Upper lobe of right lung (tissue), 1 donor: Measurements from ENCODE around the gene WTIP. TPM values are rescaled to one million over a fixed set of nuclear protein-coding genes. Genes with fewer than 3 reads are reported as not detected.

Experiments
- ATAC-seq: fragments of 200-7000 bp; cut with Tn5 transposase; one replicate; pipeline ENCODE4 v1.9.1; 2020; ENCODE audit warnings: mild to moderate bottlenecking, moderate library complexity
- DNase-seq: peaks from one replicate; pipeline ENCODE4 v3.0.0-alpha.2; 2020
- H3K27ac ChIP-seq: fragments of 200-600 bp; one replicate; pipeline ENCODE4 v1.8.0; 2022
- H3K27me3 ChIP-seq: fragments of 200-600 bp; one replicate; pipeline ENCODE4 v1.8.0; 2022; ENCODE audit warnings: mild to moderate bottlenecking
- H3K36me3 ChIP-seq: fragments of 200-600 bp; one replicate; pipeline ENCODE4 v1.8.0; 2022
- H3K4me1 ChIP-seq: fragments of 200-600 bp; one replicate; pipeline ENCODE4 v1.8.0; 2022
- H3K4me3 ChIP-seq: fragments of 200-600 bp; one replicate; pipeline ENCODE4 v1.8.0; 2022; ENCODE audit warnings: mild to moderate bottlenecking
- H3K9me3 ChIP-seq: fragments of 200-600 bp; one replicate; pipeline ENCODE4 v1.8.0; 2022
- CTCF ChIP-seq: fragments of 200-600 bp; IDR thresholded peaks from one replicate; pipeline ENCODE4 v1.8.0; 2022; ENCODE audit warnings: antibody characterized with exemption
- intact Hi-C: fragments of 100-400 bp; cut with DNase I; formaldehyde crosslinking; loops from one replicate; pipeline ENCODE4 v1.11.0; 2022
- total RNA-seq: library from RNA; stranded (reverse); fragmentation: NEBNext Ultra II Directional; extraction: Animal tissue kit (Norgen Biotek cat#: 25700); gene quantifications from one replicate; pipeline ENCODE4 v1.2.1, GENCODE V29; 2021
- donor health status: DM: no; HTN: yes; CAD: no; lungs with severe emphysema.

The WTIP gene
- total RNA-seq, 1 donor from 2014 or later = 37.1 TPM

GRCh38 chr19:34482380-34483250 is 1.1 kb downstream of the WTIP start:
- Histone ChIP-seq H3K36me3 (no peaks in the 10 kb centered on the region), H3K27ac (no peak overlapping the region), H3K9me3 (no peaks in the 10 kb centered on the region), H3K4me1 (peaks cover 14% of the 10 kb centered on the region), H3K27me3 (no peaks in the 10 kb centered on the region), H3K4me3 (peak overlapping the region; percentile 60)
- ATAC-seq = peak; percentile 12
- intact Hi-C loops = no loop called here
- DNase-seq = no peak
- no peak for TF ChIP-seq CTCF

- no peaks in the 10 kb centered on the region for H3K27me3 ChIP-seq
- TF ChIP-seq CTCF = no peak
- H3K9me3 ChIP-seq = no peaks in the 10 kb centered on the region
- DNase-seq (peak; percentile 56), ATAC-seq (no peak)
- intact Hi-C loops = no loop called here
- peaks cover 14% of the 10 kb centered on the region for H3K4me1 ChIP-seq
- H3K36me3 ChIP-seq = no peaks in the 10 kb centered on the region
- H3K27ac ChIP-seq = no peak overlapping the region
- no peak overlapping the region for H3K4me3 ChIP-seq
Observed at GRCh38 chr19:34484328-34484727, 2.8 kb downstream of the WTIP start.

GRCh38 chr19:34485831-34486230 is 4.3 kb downstream of the WTIP start:
- Histone ChIP-seq H3K27ac (no peak overlapping the region), H3K9me3 (no peaks in the 10 kb centered on the region), H3K27me3 (no peaks in the 10 kb centered on the region), H3K4me1 (peaks cover 14% of the 10 kb centered on the region), H3K36me3 (peaks cover 6% of the 10 kb centered on the region), H3K4me3 (no peak overlapping the region)
- ATAC-seq (no peak), DNase-seq (no peak)
- intact Hi-C loops = no loop called here
- TF ChIP-seq CTCF = no peak

GRCh38 chr19:34487651-34488051 is 6.1 kb downstream of the WTIP start:
- H3K4me3 ChIP-seq = no peak overlapping the region
- no peaks in the 10 kb centered on the region for H3K9me3 ChIP-seq
- peaks cover 14% of the 10 kb centered on the region for H3K4me1 ChIP-seq
- H3K36me3 ChIP-seq = peaks cover 12% of the 10 kb centered on the region
- no peak for ATAC-seq
- H3K27ac ChIP-seq = no peak overlapping the region
- no peaks in the 10 kb centered on the region for H3K27me3 ChIP-seq
- intact Hi-C loops = no loop called here
- TF ChIP-seq CTCF = no peak
- DNase-seq = no peak

GRCh38 chr19:34489175-34489574 is 7.6 kb downstream of the WTIP start:
- Histone ChIP-seq H3K36me3 (peaks cover 26% of the 10 kb centered on the region), H3K4me1 (peaks cover 3% of the 10 kb centered on the region), H3K4me3 (no peak overlapping the region), H3K27ac (no peak overlapping the region), H3K27me3 (no peaks in the 10 kb centered on the region), H3K9me3 (no peaks in the 10 kb centered on the region)
- DNase-seq = peak; percentile 69
- ATAC-seq = peak; percentile 88
- TF ChIP-seq CTCF = no peak
- intact Hi-C loops = no loop called here
